Measurements from ENCODE around the gene PRXL2A. TPM values are rescaled to one million over a fixed set of nuclear protein-coding genes. Genes with fewer than 3 reads are reported as not detected.

PRXL2A gene
- total RNA-seq, 1 donor from 2014 or later: 33.3 TPM

- ATAC-seq: no peak
- H3K4me3 ChIP-seq: no peak overlapping the region
- DNase-seq: no peak
- H3K4me1 ChIP-seq: peaks cover 49% of the 10 kb centered on the region
- intact Hi-C loops (cut with DNase I): loop anchor here (10.0 kb wide), 1 partner anchor 61 kb away; no protein-coding TSS in a partner anchor
- H3K9me3 ChIP-seq: no peaks in the 10 kb centered on the region
- no peaks in the 10 kb centered on the region for H3K36me3 ChIP-seq
- no peaks in the 10 kb centered on the region for H3K27me3 ChIP-seq (ENCODE audit: low read depth)
- peak overlapping the region; percentile 22 for H3K27ac ChIP-seq
- TF ChIP-seq CTCF (IDR thresholded peaks at IDR 0.05): no peak
Measured at GRCh38 chr10:80444124-80444523, 35.8 kb downstream of the PRXL2A start.

- TF ChIP-seq CTCF (IDR thresholded peaks at IDR 0.05): peak; percentile 79
- intact Hi-C loops (cut with DNase I): loop anchor here (10.0 kb wide), 1 partner anchor 60 kb away; no protein-coding TSS in a partner anchor
- Histone ChIP-seq H3K4me1 (peaks cover 55% of the 10 kb centered on the region), H3K27ac (peak overlapping the region; percentile 22), H3K9me3 (no peaks in the 10 kb centered on the region), H3K4me3 (no peak overlapping the region), H3K36me3 (no peaks in the 10 kb centered on the region), H3K27me3 (ENCODE audit: low read depth) (no peaks in the 10 kb centered on the region)
- ATAC-seq: peak; percentile 88 to 93
- peak; percentile 77 for DNase-seq
Measured at GRCh38 chr10:80444646-80445319, 36.4 kb downstream of the PRXL2A start.

DNA sequence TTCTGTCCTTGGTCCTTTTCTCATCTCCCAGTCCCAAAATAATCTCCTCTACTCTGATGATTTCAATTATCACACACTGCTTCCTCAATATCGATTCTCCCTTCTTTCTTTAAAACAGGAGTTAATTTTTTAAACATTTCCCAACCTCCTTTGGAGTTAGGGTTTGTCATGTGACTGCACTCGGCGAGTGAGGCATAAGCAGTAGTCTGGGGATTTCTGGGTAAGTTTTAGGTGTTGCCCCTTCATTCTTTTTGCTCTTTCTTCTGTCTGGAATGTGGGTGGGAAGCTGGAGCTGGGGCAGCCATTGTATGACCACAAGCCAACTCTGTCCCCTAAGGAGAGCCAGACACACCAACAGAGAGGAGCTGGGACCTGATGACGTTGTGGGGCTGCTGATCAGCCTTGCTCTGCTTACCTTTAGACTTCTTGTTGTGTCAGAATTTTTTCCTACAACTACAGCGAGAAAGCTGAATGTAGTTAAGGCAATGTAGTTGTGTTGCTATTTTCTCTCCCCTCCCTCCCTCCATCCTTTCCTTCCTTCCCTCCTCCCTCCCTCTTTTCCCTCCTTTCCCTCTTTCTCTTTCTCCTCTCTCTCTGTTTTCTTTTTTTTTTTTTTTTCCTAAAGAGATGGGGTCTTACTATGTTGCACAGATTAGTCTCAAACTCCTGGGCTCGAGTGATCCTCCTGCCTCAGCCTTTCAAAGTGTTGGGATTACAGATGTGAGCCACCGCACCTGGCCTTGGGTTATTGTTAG is 39.3 kb downstream of the PRXL2A start:
- intact Hi-C loops (cut with DNase I): loop anchor here (10.0 kb wide), 1 partner anchor 57 kb away; no protein-coding TSS in a partner anchor
- Histone ChIP-seq H3K9me3 (no peaks in the 10 kb centered on the region), H3K27ac (no peak overlapping the region), H3K27me3 (ENCODE audit: low read depth) (no peaks in the 10 kb centered on the region), H3K36me3 (no peaks in the 10 kb centered on the region), H3K4me1 (peaks cover 66% of the 10 kb centered on the region), H3K4me3 (no peak overlapping the region)
- DNase-seq (no peak), ATAC-seq (no peak)
- no peak for TF ChIP-seq CTCF (IDR thresholded peaks at IDR 0.05)

DNA sequence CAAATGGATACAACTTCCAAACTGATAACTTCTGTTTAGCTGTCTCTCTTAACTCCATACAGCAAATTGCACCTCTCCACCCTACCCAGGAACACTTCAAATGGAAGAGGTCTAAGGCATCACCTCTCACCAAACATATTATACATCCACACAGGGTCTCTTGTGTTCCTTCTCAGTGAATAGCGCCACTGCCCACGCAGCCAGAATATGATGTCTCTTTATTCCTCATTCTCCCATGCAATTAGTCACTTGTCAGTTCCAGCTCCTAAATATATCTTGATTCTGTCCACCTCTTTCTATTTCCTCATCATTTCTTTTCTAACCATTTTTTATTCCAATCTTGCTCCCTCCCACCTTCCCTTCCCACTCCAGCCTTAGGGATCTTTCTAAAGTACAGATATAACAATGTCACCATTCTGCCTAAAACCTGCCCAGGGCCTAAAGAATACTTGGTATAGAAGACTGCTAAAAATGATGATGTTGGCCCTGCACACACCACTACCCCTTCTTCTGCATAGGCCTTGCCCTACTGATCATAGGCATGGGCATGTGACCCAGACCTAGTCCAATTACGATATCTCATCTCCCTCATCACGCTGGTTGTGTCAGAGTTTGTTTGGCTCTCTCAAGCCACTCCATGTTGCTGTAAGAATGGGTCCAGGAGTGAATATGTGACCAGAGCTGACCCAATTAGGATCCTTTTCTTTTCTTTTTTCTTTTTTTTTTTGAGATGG is 40.0 kb downstream of the PRXL2A start:
- H3K27me3 ChIP-seq (ENCODE audit: low read depth): no peaks in the 10 kb centered on the region
- no peak for ATAC-seq
- no peak overlapping the region for H3K4me3 ChIP-seq
- H3K4me1 ChIP-seq: peaks cover 70% of the 10 kb centered on the region
- intact Hi-C loops (cut with DNase I): loop anchor here (10.0 kb wide), 1 partner anchor 56 kb away; no protein-coding TSS in a partner anchor
- no peak for TF ChIP-seq CTCF (IDR thresholded peaks at IDR 0.05)
- no peaks in the 10 kb centered on the region for H3K9me3 ChIP-seq
- peak overlapping the region; percentile 61 for H3K27ac ChIP-seq
- DNase-seq: no peak
- H3K36me3 ChIP-seq: no peaks in the 10 kb centered on the region

DNA sequence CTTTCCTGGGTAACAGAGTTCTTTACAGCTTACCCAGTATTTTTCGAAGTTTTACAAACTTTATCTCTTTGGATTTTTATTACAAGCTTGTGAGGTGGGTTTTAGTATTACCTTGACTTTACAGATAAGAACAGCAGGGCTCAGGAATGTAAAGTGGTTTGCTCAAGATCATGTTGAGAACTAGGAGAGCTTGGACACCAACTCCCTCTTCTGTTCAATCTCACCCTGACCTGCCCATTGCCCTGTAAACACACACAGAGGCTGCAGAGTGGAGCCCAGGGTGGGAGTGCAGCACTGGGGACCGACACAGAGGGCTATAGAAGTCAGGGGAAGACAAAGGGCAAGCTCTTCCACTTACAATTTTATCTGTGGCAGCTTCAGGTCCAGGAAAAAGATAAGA is 41.2 kb downstream of the PRXL2A start:
- Histone ChIP-seq H3K9me3 (no peaks in the 10 kb centered on the region), H3K4me1 (peaks cover 62% of the 10 kb centered on the region), H3K36me3 (no peaks in the 10 kb centered on the region), H3K27me3 (ENCODE audit: low read depth) (no peaks in the 10 kb centered on the region), H3K27ac (peak overlapping the region; percentile 61), H3K4me3 (no peak overlapping the region)
- no peak for TF ChIP-seq CTCF (IDR thresholded peaks at IDR 0.05)
- intact Hi-C loops (cut with DNase I): loop anchor here (10.0 kb wide), 1 partner anchor 55 kb away; no protein-coding TSS in a partner anchor
- ATAC-seq: peak in 1 of 2 donors; percentile 35
- DNase-seq: no peak
